HepG2 (cell line): ENCODE results near the gene KDM3B. TPM values are rescaled to one million over a fixed set of nuclear protein-coding genes. Genes with fewer than 3 reads are reported as not detected.

Experiments used
- CBX1 ChIP-seq: IDR thresholded peaks from one replicate; pipeline ENCODE4 v1.6.1; 2016; ENCODE audit warnings: antibody characterized with exemption, low read depth
- CENPBD1 ChIP-seq: sonication (generic); formaldehyde crosslinking; IDR thresholded peaks from 2 replicates; pipeline ENCODE4 v1.8.0; 2022; ENCODE audit warnings: missing genetic modification reagents, low read depth, mild to moderate bottlenecking, borderline replicate concordance
- HDAC6 ChIP-seq: fragments of 200-600 bp; sonication (generic); IDR thresholded peaks from 2 replicates; pipeline ENCODE4 v1.7.0; 2017; ENCODE audit warnings: mild to moderate bottlenecking, antibody characterized with exemption, low read length, low read depth
- HOXA5 ChIP-seq: sonication (generic); formaldehyde crosslinking; IDR thresholded peaks from 2 replicates; pipeline ENCODE4 v1.4.0; 2020; ENCODE audit warnings: missing genetic modification reagents
- MBNL3 ChIP-seq: fragments of 250-450 bp; sonication (Bioruptor Pico); conservative IDR thresholded peaks from 2 replicates; pipeline ENCODE4 v1.8.0; 2022; ENCODE audit warnings: mild to moderate bottlenecking, inconsistent platforms
- NFAT5 ChIP-seq: sonication (generic); formaldehyde crosslinking; IDR thresholded peaks from 2 replicates; pipeline ENCODE4 v1.4.0; 2020; ENCODE audit warnings: missing genetic modification reagents
- PHF5A ChIP-seq: IDR thresholded peaks from one replicate; pipeline ENCODE4 v1.6.1; 2018; ENCODE audit warnings: low read depth, missing genetic modification reagents; ENCODE audit not compliant: unreplicated experiment
- PRPF4 ChIP-seq: fragments of 200-400 bp; formaldehyde crosslinking; IDR thresholded peaks from 2 replicates; pipeline ENCODE4 v1.6.1; 2016; ENCODE audit warnings: low read length, low read depth; ENCODE audit not compliant: poor library complexity, severe bottlenecking
- PTBP1 ChIP-seq: fragments of 200-400 bp; formaldehyde crosslinking; IDR thresholded peaks from 2 replicates; pipeline ENCODE4 v1.6.1; 2018; ENCODE audit warnings: low read length, low read depth; ENCODE audit not compliant: poor library complexity, severe bottlenecking
- RBM39 ChIP-seq: fragments of 200-400 bp; formaldehyde crosslinking; IDR thresholded peaks from one replicate; pipeline ENCODE4 v1.6.1; 2018; ENCODE audit warnings: antibody characterized with exemption, mild to moderate bottlenecking, low read depth, low read length; ENCODE audit not compliant: poor library complexity, severe bottlenecking
- SIX4 ChIP-seq: sonication (generic); formaldehyde crosslinking; IDR thresholded peaks from 2 replicates; pipeline ENCODE4 v1.4.0; 2020; ENCODE audit warnings: missing genetic modification reagents
- THYN1 ChIP-seq: sonication (generic); formaldehyde crosslinking; IDR thresholded peaks from 2 replicates; pipeline ENCODE4 v1.8.1; 2023; ENCODE audit warnings: low read depth, mild to moderate bottlenecking, moderate library complexity, missing genetic modification reagents, borderline replicate concordance
- USF2 ChIP-seq, 2 experiments: sonication (generic) in 1 of 2; formaldehyde crosslinking in 1 of 2; IDR thresholded peaks; 2 replicates each; pipeline versions ENCODE4 v1.5.1 to v1.6.1; 2011 to 2020; ENCODE audit warnings: borderline replicate concordance in 1 of 2, low read depth in 1 of 2, low read length in 1 of 2, mild to moderate bottlenecking in 1 of 2, missing genetic modification reagents in 1 of 2, moderate library complexity in 1 of 2
- ZFX ChIP-seq: sonication (generic); formaldehyde crosslinking; IDR thresholded peaks from 2 replicates; pipeline ENCODE4 v1.4.0; 2020; ENCODE audit warnings: mild to moderate bottlenecking, low read depth, missing genetic modification reagents, moderate library complexity
- ZNF354B ChIP-seq: sonication (generic); formaldehyde crosslinking; IDR thresholded peaks from 2 replicates; pipeline ENCODE4 v1.8.0; 2022; ENCODE audit warnings: mild to moderate bottlenecking, missing genetic modification reagents
- ZNF441 ChIP-seq: sonication (generic); formaldehyde crosslinking; IDR thresholded peaks from 2 replicates; pipeline ENCODE4 v1.7.0; 2021; ENCODE audit warnings: missing genetic modification reagents, borderline replicate concordance
- ZNF513 ChIP-seq: sonication (generic); formaldehyde crosslinking; conservative IDR thresholded peaks from 2 replicates; pipeline ENCODE4 v1.5.0; 2020; ENCODE audit warnings: missing genetic modification reagents
- ZNF530 ChIP-seq: sonication (generic); formaldehyde crosslinking; IDR thresholded peaks from 2 replicates; pipeline ENCODE4 v1.5.0; 2020; ENCODE audit warnings: low read depth, mild to moderate bottlenecking, missing genetic modification reagents
- ZSCAN31 ChIP-seq: sonication (generic); formaldehyde crosslinking; IDR thresholded peaks from 2 replicates; pipeline ENCODE4 v1.5.0; 2020; ENCODE audit warnings: low read depth, mild to moderate bottlenecking, missing genetic modification reagents
- polyA plus RNA-seq, 8 experiments: library from polyadenylated mRNA; depleted of rRNA in 3 of 8; stranded (reverse) in 7 of 8; unstranded in 1 of 8; fragments of >200 nt; fragmentation: Illumina TruSeq in 4 of 8; extraction: Trizol in 4 of 8; gene quantifications; 2 replicates each; pipeline versions ENCODE4 v1.2.1 to v1.2.3, GENCODE V29; 2011 to 2016; ENCODE audit warnings: low read depth in 4 of 8, missing spikeins in 1 of 8, mixed read lengths in 1 of 8; ENCODE audit not compliant: insufficient read depth in 1 of 8
- total RNA-seq, 5 experiments: library from RNA; depleted of rRNA; stranded (reverse); fragments of >200 nt; fragmentation: Illumina TruSeq; extraction: Trizol; gene quantifications; 2 replicates each; pipeline ENCODE4 v1.2.3, GENCODE V29; 2016; ENCODE audit warnings: low read depth in 1 of 5

The KDM3B gene
- total and polyA plus RNA-seq, 2 of the 13 experiments (the other 11 are each of a cell fraction or from before 2014, with no cell fraction given) = 19.7 to 34.3 TPM

- peak; percentile 40 for TF ChIP-seq RBM39
- peak; percentile 25; the same call in 1 of the 2 replicates for TF ChIP-seq ZNF441 (CRISPR knock-in tag)
- no peak for TF ChIP-seq HDAC6
- no peak for TF ChIP-seq MBNL3 (CRISPR knock-in tag)
- TF ChIP-seq ZNF354B (CRISPR knock-in tag) = no peak
- TF ChIP-seq PHF5A (CRISPR knock-in tag) = peak; percentile 2
- TF ChIP-seq PTBP1 = peak; percentile 35
- no peak for TF ChIP-seq USF2 (IDR thresholded peaks at IDR 0.05; ENCODE audit: low read depth, low read length)
- no peak for TF ChIP-seq USF2 (CRISPR knock-in tag; IDR thresholded peaks at IDR 0.05; ENCODE audit: borderline replicate concordance)
- peak; percentile 94 for TF ChIP-seq ZFX
- TF ChIP-seq THYN1 (CRISPR knock-in tag) = no peak
- peak; percentile 31; the same call in 1 of the 2 replicates for TF ChIP-seq HOXA5 (CRISPR knock-in tag)
- peak; percentile 20; the same call in 1 of the 2 replicates for TF ChIP-seq ZSCAN31
- TF ChIP-seq ZNF530 (CRISPR knock-in tag) = no peak
- TF ChIP-seq CBX1 = no peak
- no peak for TF ChIP-seq SIX4 (CRISPR knock-in tag)
- TF ChIP-seq CENPBD1 (CRISPR knock-in tag) = no peak
- TF ChIP-seq PRPF4 = no peak
- no peak for TF ChIP-seq ZNF513 (CRISPR knock-in tag)
- no peak for TF ChIP-seq NFAT5 (CRISPR knock-in tag)
These were observed 456 bp downstream of the KDM3B start (continued) for GRCh38 chr5:138352722-138353559.
